WTC11 (cell line): ENCODE data around the gene STK11. TPM values are rescaled to one million over a fixed set of nuclear protein-coding genes. Genes with fewer than 3 reads are reported as not detected.

Experiments used
- ATAC-seq: fragments of 200-7000 bp; cut with Tn5 transposase; 2 replicates; pipeline ENCODE4 v1.10.0; 2021; ENCODE audit warnings: mild to moderate bottlenecking, moderate library complexity
- CTCF ChIA-PET: fragments of 300-600 bp; sonication (Branson Sonifier 250); formaldehyde crosslinking; loops from one replicate; lab custom pipeline; 2021; ENCODE audit warnings: antibody characterized with exemption; lab: Charles Lee
- POLR2A ChIA-PET: fragments of 350-600 bp; sonication (Branson Sonifier 250); formaldehyde crosslinking; loops from one replicate; lab custom pipeline; 2021; ENCODE audit warnings: antibody characterized with exemption; lab: Charles Lee
- DNase-seq: peaks from one replicate; pipeline ENCODE4 v3.0.0; 2021; ENCODE audit warnings: low spot score
- H3K27ac Mint-ChIP-seq: 2 replicates; pipeline ENCODE4 v1.8.0; 2021; ENCODE audit warnings: mixed read lengths
- H3K27me3 Mint-ChIP-seq: 2 replicates; pipeline ENCODE4 v1.8.0; 2021; ENCODE audit warnings: low read depth, mild to moderate bottlenecking, moderate library complexity, mixed read lengths
- H3K36me3 Mint-ChIP-seq: 2 replicates; pipeline ENCODE4 v1.8.0; 2021; ENCODE audit warnings: mixed read lengths
- H3K4me1 Mint-ChIP-seq: 2 replicates; pipeline ENCODE4 v1.8.0; 2022; ENCODE audit warnings: mixed read lengths
- H3K4me3 Mint-ChIP-seq: 2 replicates; pipeline ENCODE4 v1.8.0; 2021; ENCODE audit warnings: mild to moderate bottlenecking, moderate library complexity, mixed read lengths
- H3K9me3 Mint-ChIP-seq: 2 replicates; pipeline ENCODE4 v1.8.0; 2021; ENCODE audit warnings: mixed read lengths
- AFF4 ChIP-seq: sonication (generic); formaldehyde crosslinking; IDR thresholded peaks from 2 replicates; pipeline ENCODE4 v1.8.1; 2023; ENCODE audit warnings: mild to moderate bottlenecking, missing genetic modification reagents, borderline replicate concordance
- CDX4 ChIP-seq: fragments of 250-450 bp; sonication (Bioruptor Pico); IDR thresholded peaks from 2 replicates; pipeline ENCODE4 v1.9.0; 2021; ENCODE audit warnings: moderate library complexity, mild to moderate bottlenecking, inconsistent platforms, borderline replicate concordance
- E2F5 ChIP-seq: sonication (generic); formaldehyde crosslinking; IDR thresholded peaks from 2 replicates; pipeline ENCODE4 v1.8.1; 2022; ENCODE audit warnings: mild to moderate bottlenecking, moderate library complexity, missing genetic modification reagents
- ELF4 ChIP-seq: sonication (generic); formaldehyde crosslinking; IDR thresholded peaks from 2 replicates; pipeline ENCODE4 v1.8.1; 2022; ENCODE audit warnings: low read depth, mild to moderate bottlenecking, moderate library complexity, missing genetic modification reagents
- ESRRA ChIP-seq: sonication (generic); formaldehyde crosslinking; IDR thresholded peaks from 2 replicates; pipeline ENCODE4 v1.8.1; 2022; ENCODE audit warnings: mild to moderate bottlenecking, missing genetic modification reagents, borderline replicate concordance
- JAZF1 ChIP-seq: fragments of 250-450 bp; sonication (Bioruptor Pico); IDR thresholded peaks from 2 replicates; pipeline ENCODE4 v1.9.0; 2021; ENCODE audit warnings: moderate library complexity, mild to moderate bottlenecking, inconsistent platforms
- NFATC4 ChIP-seq: fragments of 250-450 bp; sonication (Bioruptor Pico); IDR thresholded peaks from 2 replicates; pipeline ENCODE4 v1.9.0; 2021; ENCODE audit warnings: mild to moderate bottlenecking
- PRDM15 ChIP-seq: sonication (generic); formaldehyde crosslinking; IDR thresholded peaks from 2 replicates; pipeline ENCODE4 v1.8.0; 2022; ENCODE audit warnings: missing genetic modification reagents
- RELA ChIP-seq: sonication (generic); formaldehyde crosslinking; IDR thresholded peaks from 2 replicates; pipeline ENCODE4 v1.8.1; 2022; ENCODE audit warnings: missing genetic modification reagents, mild to moderate bottlenecking, borderline replicate concordance
- SOX15 ChIP-seq: fragments of 250-450 bp; sonication (Bioruptor Pico); IDR thresholded peaks from 2 replicates; pipeline ENCODE4 v1.9.0; 2021; ENCODE audit warnings: mild to moderate bottlenecking
- SP1 ChIP-seq: sonication (generic); formaldehyde crosslinking; conservative IDR thresholded peaks from 2 replicates; pipeline ENCODE4 v1.8.1; 2022; ENCODE audit warnings: missing genetic modification reagents
- USF1 ChIP-seq: sonication (generic); formaldehyde crosslinking; IDR thresholded peaks from 2 replicates; pipeline ENCODE4 v1.8.0; 2022; ENCODE audit warnings: mild to moderate bottlenecking, missing genetic modification reagents
- ZNF281 ChIP-seq: sonication (generic); formaldehyde crosslinking; IDR thresholded peaks from 2 replicates; pipeline ENCODE4 v1.8.0; 2023; ENCODE audit warnings: mild to moderate bottlenecking, missing genetic modification reagents
- ZNF416 ChIP-seq: fragments of 250-450 bp; sonication (Bioruptor Pico); IDR thresholded peaks from 2 replicates; pipeline ENCODE4 v1.9.0; 2021; ENCODE audit warnings: mild to moderate bottlenecking, inconsistent platforms
- ZNF423 ChIP-seq: fragments of 250-450 bp; sonication (Bioruptor Pico); IDR thresholded peaks from 2 replicates; pipeline ENCODE4 v2.1.2; 2022; ENCODE audit warnings: mild to moderate bottlenecking, moderate library complexity
- ZNF425 ChIP-seq: fragments of 250-450 bp; sonication (Bioruptor Pico); conservative IDR thresholded peaks from 2 replicates; pipeline ENCODE4 v1.9.0; 2021; ENCODE audit warnings: mild to moderate bottlenecking
- total RNA-seq: library from RNA; stranded (reverse); gene quantifications from 3 replicates; pipeline ENCODE4 v1.2.3, GENCODE V29; 2021

The STK11 gene
- total RNA-seq, 1 experiment from 2014 or later = 112 TPM

GRCh38 chr19:1250437-1251260 is 45.1 kb downstream of the STK11 start (continued):
- TF ChIP-seq AFF4 (CRISPR knock-in tag) (no peak), SOX15 (CRISPR knock-in tag) (no peak), JAZF1 (CRISPR knock-in tag) (no peak), SP1 (CRISPR knock-in tag) (no peak; the same call in 1 of the 2 replicates), ZNF281 (peak; percentile 90), RELA (CRISPR knock-in tag) (no peak), ESRRA (CRISPR knock-in tag) (no peak), ZNF425 (CRISPR knock-in tag) (no peak), ELF4 (CRISPR knock-in tag) (peak; percentile 56; the same call in 1 of the 2 replicates), CDX4 (no peak), ZNF423 (peak; percentile 49; the same call in 1 of the 2 replicates), ZNF416 (CRISPR knock-in tag) (no peak)

GRCh38 chr19:1251330-1252220 is 46.0 kb downstream of the STK11 start:
- no peak for ATAC-seq
- DNase-seq = no peak
- no peaks in the 10 kb centered on the region for H3K27me3 Mint-ChIP-seq
- peak overlapping the region; percentile 93 for H3K27ac Mint-ChIP-seq
- no peaks in the 10 kb centered on the region for H3K9me3 Mint-ChIP-seq
- H3K4me3 Mint-ChIP-seq = peak overlapping the region; percentile 81
- TF ChIP-seq SP1 (CRISPR knock-in tag) = no peak
- TF ChIP-seq NFATC4 (CRISPR knock-in tag) = no peak
- TF ChIP-seq USF1 (CRISPR knock-in tag) = peak; percentile 34; the same call in 1 of the 2 replicates
- TF ChIP-seq E2F5 = no peak
- peak; percentile 45; the same call in 1 of the 2 replicates for TF ChIP-seq PRDM15 (CRISPR knock-in tag)
- ChIA-PET CTCF (interaction anchor here (1.0 kb wide), 1 partner anchor 14 kb away, joined by 4 read pairs; no protein-coding TSS in a partner anchor), POLR2A (interaction anchor here (0.6 to 1.2 kb wide), 3 partner anchors 15 to 18 kb away, joined by 3 to 7 read pairs (median 5); partner anchors contain the start of gene CIRBP)
- 0 out of 2 replicates have a peak, but pooled peaks cover 5% of the 10 kb centered on the region for H3K4me1 Mint-ChIP-seq
- H3K36me3 Mint-ChIP-seq = peaks cover 29% of the 10 kb centered on the region
